Kidney (tissue), 14 donors: ENCODE data around the gene PTTG2. TPM values are rescaled to one million over a fixed set of nuclear protein-coding genes. Genes with fewer than 3 reads are reported as not detected.
"Not testable (repeated sequence)": the region's sequence is repeated elsewhere in the genome, so short reads cannot be mapped to it uniquely, and the experiment has no call there.

Experiments
- DNase-seq, 5 donors: peaks; one replicate each; pipeline ENCODE4 v3.0.0-alpha.2; 2013 to 2020
- FAIRE-seq: peaks from 2 replicates; lab custom pipeline; 2012; peaks lifted over from hg19 to GRCh38; lab: Jason Lieb, UNC
- H3K27ac ChIP-seq, 2 donors: one replicate each; pipeline ENCODE4 v1.7.0; 2013; ENCODE audit warnings: low read depth in 2 of 2, low read length in 2 of 2, inconsistent platforms in 1 of 2
- H3K27me3 ChIP-seq: one replicate; pipeline ENCODE4 v1.7.1; 2013; ENCODE audit warnings: low read length, inconsistent platforms; ENCODE audit not compliant: control insufficient read depth, insufficient read depth
- H3K36me3 ChIP-seq, 3 donors: one replicate each; pipeline versions ENCODE4 v1.7.0 to v1.7.1; 2013; ENCODE audit warnings: low read length in 3 of 3, control low read depth in 1 of 3, inconsistent platforms in 1 of 3; ENCODE audit not compliant: insufficient read depth in 3 of 3, control insufficient read depth in 2 of 3
- H3K4me1 ChIP-seq, 3 donors: one replicate each; pipeline versions ENCODE4 v1.7.0 to v1.7.1; 2013; ENCODE audit warnings: low read length in 3 of 3, inconsistent platforms in 1 of 3, low read depth in 1 of 3; ENCODE audit not compliant: control insufficient read depth in 2 of 3, insufficient read depth in 2 of 3
- H3K4me3 ChIP-seq, 3 donors: one replicate each; pipeline versions ENCODE4 v1.7.0 to v1.8.1; 2013; ENCODE audit warnings: low read length in 3 of 3, control low read depth in 1 of 3, inconsistent platforms in 1 of 3
- H3K9ac ChIP-seq, 3 donors: one replicate each; pipeline versions ENCODE4 v1.7.0 to v1.7.1; 2013; ENCODE audit warnings: low read length in 3 of 3, control low read depth in 1 of 3, inconsistent platforms in 1 of 3
- H3K9me3 ChIP-seq, 3 donors: one replicate each; pipeline versions ENCODE4 v1.7.0 to v1.7.1; 2013; ENCODE audit warnings: low read length in 3 of 3, control low read depth in 1 of 3, inconsistent platforms in 1 of 3; ENCODE audit not compliant: control insufficient read depth in 2 of 3, insufficient read depth in 1 of 3
- intact Hi-C: fragments of 100-400 bp; cut with DNase I; formaldehyde crosslinking; loops from one replicate; pipeline ENCODE4 v1.11.1; 2022
- polyA plus RNA-seq: library from polyadenylated mRNA; stranded (reverse); fragments of 350-450 nt; fragmentation: Illumina TruSeq; extraction: RNeasy Lipid Tissue Mini Kit (QIAGEN cat#74804); gene quantifications from one replicate; pipeline ENCODE4 v1.2.3, GENCODE V29; 2014; ENCODE audit warnings: low read depth, low replicate concordance; ENCODE audit not compliant: insufficient read depth
- total RNA-seq: library from RNA; stranded (reverse); fragmentation: NEBNext Ultra II Directional; extraction: Animal tissue kit (Norgen Biotek cat#: 25700); gene quantifications from one replicate; pipeline ENCODE4 v1.2.1, GENCODE V29; 2021
- TF ChIP-seq, protein P1 (sequence below): IDR thresholded peaks from 3 replicates; pipeline ENCODE4 v1.5.1; 2012; ENCODE audit warnings: mild to moderate bottlenecking, moderate library complexity, borderline replicate concordance; ENCODE audit not compliant: insufficient read depth; ENCODE audit errors: extremely low read depth
- donor health status: control.
- donor health status: control.
- donor health status: control.
- donor health status: control.
- donor health status: control.
- donor health status: DM: yes; HTN: yes; CAD: no.
- donor health status: Normal renal cell carcinoma (clear cell type).

Gene PTTG2
- total and polyA plus RNA-seq, 2 donors from 2014 or later, result 1.0 TPM; not detected in 1

DNA sequence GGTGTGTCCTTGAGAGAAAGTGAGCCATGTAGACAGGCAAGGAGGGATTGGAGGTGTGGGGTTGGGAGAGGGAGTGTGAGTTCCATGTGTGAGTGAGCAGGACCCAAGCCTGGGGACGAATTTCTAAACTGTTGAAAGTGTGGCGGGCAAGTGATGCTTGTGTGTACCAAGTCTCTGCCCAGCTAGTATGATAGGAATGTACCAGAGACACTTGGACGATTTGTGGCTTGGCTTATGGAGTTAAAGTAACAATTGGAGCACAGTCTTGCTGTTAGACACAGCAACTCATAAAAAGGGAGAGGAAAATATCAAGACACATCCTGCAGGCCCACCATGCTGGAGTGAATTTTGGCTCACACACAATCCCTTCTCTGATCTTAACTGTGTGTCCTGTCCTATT lies 8.5 kb downstream of the PTTG2 start:
- TF ChIP-seq, protein P1, sequence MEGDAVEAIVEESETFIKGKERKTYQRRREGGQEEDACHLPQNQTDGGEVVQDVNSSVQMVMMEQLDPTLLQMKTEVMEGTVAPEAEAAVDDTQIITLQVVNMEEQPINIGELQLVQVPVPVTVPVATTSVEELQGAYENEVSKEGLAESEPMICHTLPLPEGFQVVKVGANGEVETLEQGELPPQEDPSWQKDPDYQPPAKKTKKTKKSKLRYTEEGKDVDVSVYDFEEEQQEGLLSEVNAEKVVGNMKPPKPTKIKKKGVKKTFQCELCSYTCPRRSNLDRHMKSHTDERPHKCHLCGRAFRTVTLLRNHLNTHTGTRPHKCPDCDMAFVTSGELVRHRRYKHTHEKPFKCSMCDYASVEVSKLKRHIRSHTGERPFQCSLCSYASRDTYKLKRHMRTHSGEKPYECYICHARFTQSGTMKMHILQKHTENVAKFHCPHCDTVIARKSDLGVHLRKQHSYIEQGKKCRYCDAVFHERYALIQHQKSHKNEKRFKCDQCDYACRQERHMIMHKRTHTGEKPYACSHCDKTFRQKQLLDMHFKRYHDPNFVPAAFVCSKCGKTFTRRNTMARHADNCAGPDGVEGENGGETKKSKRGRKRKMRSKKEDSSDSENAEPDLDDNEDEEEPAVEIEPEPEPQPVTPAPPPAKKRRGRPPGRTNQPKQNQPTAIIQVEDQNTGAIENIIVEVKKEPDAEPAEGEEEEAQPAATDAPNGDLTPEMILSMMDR, result no peak
- FAIRE-seq, result no peak
- intact Hi-C loops, result no loop called here

DNA sequence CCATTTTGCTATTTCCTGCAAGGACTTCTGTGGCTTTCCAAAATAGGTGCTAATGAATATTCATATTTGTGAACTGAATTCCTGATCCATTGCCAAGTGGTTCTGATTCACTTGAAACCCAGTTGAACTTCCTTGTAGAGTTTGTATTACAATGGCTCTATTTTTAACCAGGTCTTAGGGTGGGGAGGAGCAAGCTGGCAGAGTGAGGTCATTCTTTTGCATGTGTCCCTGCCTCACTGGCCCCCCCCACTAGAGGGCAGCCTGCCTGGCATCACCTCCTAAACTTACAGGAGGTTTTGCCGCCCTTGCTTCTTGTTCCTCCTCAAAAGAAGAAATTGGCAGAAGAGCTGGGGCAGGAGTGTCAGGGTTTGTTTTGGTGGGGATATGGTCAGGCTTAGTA lies 10.5 kb downstream of the PTTG2 start:
- DNase-seq, result peak in 1 of 5 donors; percentile 89
- intact Hi-C loops, result no loop called here
- peaks cover 0 to 13% (median 9%) of the 10 kb centered on the region in 3 donors for H3K4me1 ChIP-seq
- peak overlapping the region; percentile 52 to 79 for H3K27ac ChIP-seq
- H3K9me3 ChIP-seq, result no peaks in the 10 kb centered on the region
- H3K36me3 ChIP-seq, result no peaks in the 10 kb centered on the region
- no peaks in the 10 kb centered on the region for H3K27me3 ChIP-seq
- FAIRE-seq, result peak; percentile 74
- TF ChIP-seq, protein P1, result peak; percentile 29
- peak overlapping the region in 1 of 3 donors; percentile 8 for H3K9ac ChIP-seq
- no peak overlapping the region for H3K4me3 ChIP-seq

More for the DNA sequence above, 8.5 kb downstream of the PTTG2 start:
- Histone ChIP-seq H3K4me1 (peaks cover 0 to 10% (median 5%) of the 10 kb centered on the region in 3 donors), H3K9me3 (no peaks in the 10 kb centered on the region), H3K4me3 (no peak overlapping the region), H3K27ac (no peak overlapping the region), H3K9ac (no peak overlapping the region), H3K27me3 (no peaks in the 10 kb centered on the region), H3K36me3 (no peaks in the 10 kb centered on the region)
- no peak for DNase-seq

DNA sequence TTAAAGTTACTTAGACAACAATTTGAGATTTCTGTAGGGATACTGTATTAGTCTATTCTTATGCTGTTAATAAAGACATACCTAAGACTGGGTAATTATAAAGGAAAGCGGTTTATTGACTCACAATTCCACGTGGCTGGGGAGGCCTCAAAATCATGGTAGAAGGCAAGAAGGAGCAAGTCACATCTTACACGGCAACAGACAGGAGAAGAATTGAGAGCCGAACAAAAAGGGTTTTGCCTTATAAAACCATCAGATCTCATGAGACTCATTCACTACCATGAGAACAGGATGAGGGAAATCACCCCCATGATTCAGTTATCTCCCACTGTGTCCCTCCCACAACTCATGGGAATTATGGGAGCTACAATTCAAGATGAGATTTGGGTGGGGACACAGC lies 11.0 kb downstream of the PTTG2 start:
- FAIRE-seq (no peak), DNase-seq (no peak)
- TF ChIP-seq, protein P1, result no peak
- Histone ChIP-seq H3K9me3 (no peaks in the 10 kb centered on the region), H3K27ac (peak overlapping the region; percentile 18 to 54), H3K4me3 (no peak overlapping the region), H3K4me1 (peaks cover 0 to 18% (median 12%) of the 10 kb centered on the region in 3 donors), H3K27me3 (no peaks in the 10 kb centered on the region), H3K36me3 (no peaks in the 10 kb centered on the region), H3K9ac (no peak overlapping the region)
- intact Hi-C loops, result no loop called here

DNA sequence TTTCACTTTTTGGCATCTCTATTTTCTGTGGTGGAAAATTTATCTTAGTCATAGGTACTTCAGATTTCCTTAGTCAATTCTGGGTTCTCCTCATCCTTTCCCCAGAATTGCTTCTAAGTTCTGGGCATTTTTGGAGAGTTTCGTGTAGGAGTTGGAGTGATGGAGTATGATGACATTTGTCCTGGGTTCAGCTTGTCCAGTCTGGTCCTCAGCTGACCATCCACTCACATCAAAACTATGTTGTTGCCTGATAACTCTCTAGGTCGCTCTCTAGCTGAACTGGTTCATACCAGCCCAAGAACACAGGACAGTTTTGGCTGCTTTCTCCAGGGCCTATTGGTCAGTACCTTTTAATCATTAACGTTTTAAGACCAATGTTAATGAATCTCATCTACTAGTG lies 13.2 kb downstream of the PTTG2 start:
- DNase-seq, result no peak
- peaks cover 0 to 23% (median 19%) of the 10 kb centered on the region in 3 donors for H3K4me1 ChIP-seq
- no peak overlapping the region for H3K9ac ChIP-seq
- peak overlapping the region; percentile 63 to 78 for H3K27ac ChIP-seq
- peak; percentile 46 for FAIRE-seq
- no peaks in the 10 kb centered on the region for H3K27me3 ChIP-seq
- no peak overlapping the region for H3K4me3 ChIP-seq
- H3K9me3 ChIP-seq, result no peaks in the 10 kb centered on the region
- TF ChIP-seq, protein P1, result no peak
- no peaks in the 10 kb centered on the region for H3K36me3 ChIP-seq
- intact Hi-C loops, result no loop called here

DNA sequence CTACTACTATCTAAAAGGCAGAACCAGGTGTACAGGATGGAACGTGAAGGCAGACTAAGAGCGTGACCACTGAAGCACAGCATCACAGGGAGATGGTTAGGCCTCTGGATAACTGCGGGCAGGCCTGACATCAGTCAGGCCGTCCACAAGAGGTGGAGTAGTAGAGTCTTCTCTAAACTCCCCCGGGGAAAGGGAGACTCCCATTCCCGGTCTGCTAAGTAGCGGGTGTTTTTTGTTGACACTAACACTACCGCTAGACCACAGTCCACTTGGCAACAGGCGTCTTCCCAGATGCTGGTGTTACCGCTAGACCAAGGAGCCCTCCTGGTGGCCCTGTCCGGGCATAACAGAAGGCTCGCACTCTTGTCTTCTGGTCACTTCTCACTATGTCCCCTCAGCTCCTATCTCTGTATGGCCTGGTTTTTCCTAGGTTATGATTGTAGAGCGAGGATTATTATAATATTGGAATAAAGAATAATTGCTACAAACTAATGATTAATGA lies 15.2 kb downstream of the PTTG2 start:
- DNase-seq, H3K4me3 ChIP-seq, intact Hi-C loops, H3K27me3 ChIP-seq, H3K9ac ChIP-seq, H3K9me3 ChIP-seq, H3K36me3 ChIP-seq, FAIRE-seq: not testable (repeated sequence)
- peak overlapping the region in 1 of 2 donors; percentile 13 for H3K27ac ChIP-seq
- H3K4me1 ChIP-seq, result peaks cover 0 to 35% (median 27%) of the 10 kb centered on the region in 3 donors
